ENCODE data around the gene HYLS1. TPM values are rescaled to one million over a fixed set of nuclear protein-coding genes. Genes with fewer than 3 reads are reported as not detected.
A peak's percentile ranks its signal among the peaks of the same experiment; 100 is the strongest.
"Not testable (repeated sequence)": the region's sequence is repeated elsewhere in the genome, so short reads cannot be mapped to it uniquely, and the experiment has no call there.

Gene HYLS1, protein sequence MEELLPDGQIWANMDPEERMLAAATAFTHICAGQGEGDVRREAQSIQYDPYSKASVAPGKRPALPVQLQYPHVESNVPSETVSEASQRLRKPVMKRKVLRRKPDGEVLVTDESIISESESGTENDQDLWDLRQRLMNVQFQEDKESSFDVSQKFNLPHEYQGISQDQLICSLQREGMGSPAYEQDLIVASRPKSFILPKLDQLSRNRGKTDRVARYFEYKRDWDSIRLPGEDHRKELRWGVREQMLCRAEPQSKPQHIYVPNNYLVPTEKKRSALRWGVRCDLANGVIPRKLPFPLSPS
- total RNA-seq = 5.3 TPM
- polyA plus RNA-seq (ENCODE audit: insufficient read depth in 1 of 8, insufficient read length in 8 of 8, low replicate concordance in 1 of 8) = 1 to 10 TPM; 5.0 to 7.4 (median 5.9) TPM
- long read RNA-seq, donor 1, partial matches to known transcripts = 5 of 5 reads
- long read RNA-seq, donor 1, other reads (novel, unspliced or antisense) = 0 of 5 reads
- long read RNA-seq, donor 2, partial matches to known transcripts = 0 of 1 reads
- long read RNA-seq, donor 2, other reads (novel, unspliced or antisense) = 0 of 1 reads
- long read RNA-seq, donor 3, partial matches to known transcripts = 0 of 5 reads
- long read RNA-seq, donor 3, other reads (novel, unspliced or antisense) = 5 of 5 reads
- long read RNA-seq, donor 4, partial matches to known transcripts = 0 of 2 reads
- long read RNA-seq, donor 4, other reads (novel, unspliced or antisense) = 0 of 2 reads
- long read RNA-seq, donor 5, partial matches to known transcripts = 20 of 23 reads
- long read RNA-seq, donor 5, other reads (novel, unspliced or antisense) = 0 of 23 reads
- long read RNA-seq, donor 6, partial matches to known transcripts = 6 of 8 reads
- long read RNA-seq, donor 6, other reads (novel, unspliced or antisense) = 0 of 8 reads
- long read RNA-seq, donor 7, partial matches to known transcripts = 10 of 12 reads
- long read RNA-seq, donor 7, other reads (novel, unspliced or antisense) = 0 of 12 reads
- long read RNA-seq, donor 8 = 0 reads
- long read RNA-seq, donor 9, partial matches to known transcripts = 0 of 4 reads
- long read RNA-seq, donor 9, other reads (novel, unspliced or antisense) = 0 of 4 reads
- long read RNA-seq, donor 10 = 0 reads
- long read RNA-seq, donor 11, partial matches to known transcripts = 0 of 1 reads
- long read RNA-seq, donor 11, other reads (novel, unspliced or antisense) = 0 of 1 reads

DNA sequence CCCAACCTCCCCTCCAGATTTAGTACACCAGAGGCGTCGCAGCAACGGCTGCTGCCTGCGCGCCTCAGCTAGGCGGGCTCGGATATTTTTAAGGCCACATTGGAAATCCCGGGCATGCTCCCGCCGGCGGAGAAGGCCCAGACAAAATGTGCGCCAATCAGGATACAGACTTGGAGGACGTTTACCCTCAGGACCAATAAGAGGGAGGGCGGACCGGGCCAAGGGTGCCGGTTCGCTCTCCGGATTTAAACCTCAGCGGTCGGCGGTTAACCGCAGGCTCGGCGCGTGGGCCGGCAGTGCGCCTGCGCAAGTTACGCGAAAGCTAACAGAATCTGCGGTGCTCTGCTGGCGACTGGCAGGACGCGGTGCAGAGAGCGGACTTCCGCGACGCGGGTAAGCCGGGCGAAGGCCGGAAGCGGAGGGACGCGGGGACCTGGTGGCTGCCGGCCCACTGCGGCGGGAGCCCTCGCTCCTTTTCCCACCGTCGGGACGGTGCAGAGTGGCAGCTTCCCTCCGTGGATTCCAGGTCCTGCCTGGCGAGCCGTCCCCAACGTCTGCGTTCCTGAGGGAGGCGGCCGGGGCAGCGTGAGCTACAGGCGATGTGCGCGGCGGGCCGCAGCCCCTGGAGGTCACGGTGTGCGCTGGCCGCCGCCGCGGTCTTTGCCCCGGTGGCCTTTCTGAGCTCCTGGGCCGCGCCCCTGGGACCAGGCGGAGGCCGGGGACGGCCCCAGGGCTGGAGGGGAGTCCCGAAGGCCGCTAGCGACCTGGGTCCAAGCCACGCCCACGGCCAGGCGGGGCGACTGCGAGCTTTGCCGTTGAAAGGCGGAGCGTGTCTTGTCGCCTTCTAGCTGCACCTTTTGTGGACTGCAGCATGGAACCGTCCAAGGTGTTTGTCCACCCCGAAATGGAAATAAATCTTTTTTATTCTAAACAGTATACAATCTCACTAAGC is at the start of gene HYLS1:
Gene HYLS1, plus strand, starts transcription at position 296 of the 952 bp plus-strand sequence. CDS start 11,701 bp downstream, outside the sequence.
- no peaks in the 10 kb centered on the region for H3K27me3 ChIP-seq (ENCODE audit: control insufficient read depth, insufficient read depth, low read length)
- no peaks in the 10 kb centered on the region for H3K9me3 ChIP-seq (replicated peaks; ENCODE audit: control insufficient read depth, low read depth, low read length)
- peaks cover 1% of the 10 kb centered on the region for H3K36me3 ChIP-seq (ENCODE audit: control insufficient read depth, insufficient read depth, low read length)
- peak within 1 kb of the TSS; percentile 93 for H3K27ac ChIP-seq (ENCODE audit: low read length)
- DNase-seq = peak; percentile 98
- H3K4me1 ChIP-seq (ENCODE audit: control insufficient read depth, insufficient read depth, low read length) = peaks cover 9% of the 10 kb centered on the region
- peak within 1 kb of the TSS; percentile 79 for H3K4me3 ChIP-seq (ENCODE audit: low read length)
- WGBS (ENCODE audit: insufficient coverage) = under 1% methylated on average over 87 of the region's 91 CpGs

DNA sequence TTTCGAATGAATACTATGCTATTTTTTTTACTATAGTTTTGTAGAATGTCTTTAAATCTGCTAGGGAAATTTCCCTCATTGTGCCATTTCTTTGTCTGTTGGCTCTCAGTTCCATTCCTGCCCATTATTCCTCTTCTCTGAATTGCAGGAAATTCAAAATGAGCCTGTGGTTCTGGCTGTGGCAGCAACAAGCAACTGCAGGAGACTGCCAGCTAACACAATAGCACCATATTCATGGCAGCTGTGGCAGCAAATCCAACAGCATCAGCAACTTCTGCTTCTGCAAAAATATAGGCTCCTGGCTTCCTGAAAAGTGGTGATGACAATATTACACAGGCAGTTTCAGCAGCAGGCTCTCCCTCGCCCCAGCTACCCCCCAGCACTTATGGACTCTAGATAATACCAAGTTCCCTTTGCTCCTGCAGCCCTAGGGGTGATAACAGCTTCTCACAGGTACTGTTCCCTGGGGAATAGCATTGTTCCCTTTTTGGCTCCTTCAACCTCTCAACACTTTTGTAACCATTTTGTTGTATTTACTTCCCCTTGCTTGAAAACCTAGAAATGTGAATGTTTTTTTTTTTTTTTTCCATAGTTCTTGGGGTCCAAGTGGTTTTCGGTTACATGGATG is 45.0 kb upstream of the HYLS1 start:
- H3K27me3 ChIP-seq (ENCODE audit: control insufficient read depth, insufficient read depth, low read length) = no peaks in the 10 kb centered on the region
- DNase-seq = peak; percentile 4
- WGBS (ENCODE audit: insufficient coverage) = no CpG with 5 or more reads among the region's 3 CpGs

DNA sequence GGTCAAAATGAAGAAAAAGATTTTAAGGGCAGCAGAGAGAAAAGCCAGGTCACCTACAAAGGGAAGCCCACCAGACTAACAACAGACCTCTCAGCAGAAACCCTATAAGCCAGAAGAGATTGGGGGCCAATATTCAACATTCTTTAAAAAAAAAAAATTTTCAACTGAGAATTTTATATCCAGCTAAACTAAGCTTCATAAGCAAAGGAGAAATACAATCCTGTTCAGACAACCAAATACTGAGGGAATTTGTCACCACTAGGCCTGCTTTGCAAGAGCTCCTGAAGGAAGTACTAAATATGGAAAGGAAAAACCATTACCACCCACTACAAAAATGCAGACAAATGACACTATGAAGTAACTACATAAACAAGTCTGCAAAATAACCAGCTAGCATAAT is 41.3 kb upstream of the HYLS1 start:
- Histone ChIP-seq H3K4me1 (ENCODE audit: control insufficient read depth, insufficient read depth, low read length) (no peaks in the 10 kb centered on the region), H3K9me3 (replicated peaks; ENCODE audit: control insufficient read depth, low read depth, low read length) (peaks cover 14% of the 10 kb centered on the region), H3K27ac (ENCODE audit: low read length) (no peak overlapping the region), H3K4me3 (ENCODE audit: low read length) (no peak overlapping the region), H3K36me3 (ENCODE audit: control insufficient read depth, insufficient read depth, low read length) (no peaks in the 10 kb centered on the region), H3K27me3 (ENCODE audit: control insufficient read depth, insufficient read depth, low read length) (no peaks in the 10 kb centered on the region)
- DNase-seq = no peak

More for the DNA sequence above, 45.0 kb upstream of the HYLS1 start:
- Histone ChIP-seq H3K27ac (ENCODE audit: low read length) (no peak overlapping the region), H3K4me1 (ENCODE audit: control insufficient read depth, insufficient read depth, low read length) (no peaks in the 10 kb centered on the region), H3K36me3 (ENCODE audit: control insufficient read depth, insufficient read depth, low read length) (no peaks in the 10 kb centered on the region), H3K4me3 (ENCODE audit: low read length) (no peak overlapping the region), H3K9me3 (replicated peaks; ENCODE audit: control insufficient read depth, low read depth, low read length) (peaks cover 14% of the 10 kb centered on the region)

DNA sequence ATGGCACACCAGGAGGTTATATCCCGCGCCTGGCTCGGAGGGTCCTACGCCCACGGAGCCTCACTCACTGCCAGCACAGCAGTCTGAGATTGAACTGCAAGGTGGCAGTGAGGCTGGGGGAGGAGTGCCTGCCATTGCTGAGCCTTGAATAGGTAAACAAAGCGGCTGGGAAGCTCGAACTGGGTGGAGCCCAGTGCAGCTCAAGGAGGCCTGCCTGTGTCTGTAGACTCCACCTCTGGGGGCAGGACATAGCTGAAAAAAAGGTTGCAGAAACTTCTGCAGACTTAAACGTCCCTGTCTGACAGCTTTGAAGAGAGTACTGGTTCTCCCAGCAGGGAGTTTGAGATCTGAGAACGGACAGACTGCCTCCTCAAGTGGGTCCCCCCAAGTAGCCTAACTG is 29.8 kb upstream of the HYLS1 start:
- H3K36me3 ChIP-seq (ENCODE audit: control insufficient read depth, insufficient read depth, low read length); DNase-seq; H3K27ac ChIP-seq (ENCODE audit: low read length); H3K4me3 ChIP-seq (ENCODE audit: low read length); H3K27me3 ChIP-seq (ENCODE audit: control insufficient read depth, insufficient read depth, low read length); H3K9me3 ChIP-seq (replicated peaks; ENCODE audit: control insufficient read depth, low read depth, low read length); H3K4me1 ChIP-seq (ENCODE audit: control insufficient read depth, insufficient read depth, low read length): not testable (repeated sequence)
- WGBS (ENCODE audit: insufficient coverage) = 89% methylated on average over 9 of the region's 9 CpGs

DNA sequence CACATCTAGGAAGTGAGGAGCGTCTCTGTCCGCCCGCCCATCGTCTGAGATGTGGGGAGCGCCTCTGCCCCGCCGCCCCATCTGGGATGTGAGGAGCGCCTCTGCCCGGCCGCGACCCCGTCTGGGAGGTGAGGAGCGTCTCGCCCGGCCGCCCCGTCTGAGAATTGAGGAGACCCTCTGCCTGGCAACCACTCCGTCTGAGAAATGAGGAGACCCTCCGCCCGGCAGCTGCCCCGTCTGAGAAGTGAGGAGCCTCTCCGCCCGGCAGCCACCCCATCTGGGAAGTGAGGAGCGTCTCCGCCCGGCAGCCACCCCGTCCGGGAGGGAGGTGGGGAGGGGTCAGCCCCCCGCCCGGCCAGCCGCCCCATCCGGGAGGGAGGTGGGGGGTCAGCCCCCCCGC is 24.7 kb upstream of the HYLS1 start:
- not testable (repeated sequence) for H3K27me3 ChIP-seq (ENCODE audit: control insufficient read depth, insufficient read depth, low read length); DNase-seq; H3K36me3 ChIP-seq (ENCODE audit: control insufficient read depth, insufficient read depth, low read length); H3K4me1 ChIP-seq (ENCODE audit: control insufficient read depth, insufficient read depth, low read length); H3K27ac ChIP-seq (ENCODE audit: low read length); H3K9me3 ChIP-seq (replicated peaks; ENCODE audit: control insufficient read depth, low read depth, low read length); H3K4me3 ChIP-seq (ENCODE audit: low read length)
- WGBS (ENCODE audit: insufficient coverage) = 96% methylated on average over 11 of the region's 33 CpGs

DNA sequence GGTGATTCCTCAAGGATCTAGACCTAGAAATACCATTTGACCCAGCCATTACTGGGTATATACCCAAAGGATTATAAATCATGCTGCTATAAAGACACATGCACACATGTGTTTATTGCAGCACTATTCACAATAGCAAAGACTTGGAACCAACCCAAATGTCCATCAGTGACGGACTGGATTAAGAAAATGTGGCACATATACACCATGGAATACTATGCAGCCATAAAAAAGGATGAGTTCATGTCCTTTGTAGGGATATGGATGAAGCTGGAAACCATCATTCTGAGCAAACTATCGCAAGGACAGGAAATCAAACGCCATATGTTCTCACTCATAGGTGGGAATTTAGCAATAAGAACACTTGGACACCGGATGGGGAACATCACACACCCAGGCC is 22.1 kb upstream of the HYLS1 start:
- H3K27me3 ChIP-seq (ENCODE audit: control insufficient read depth, insufficient read depth, low read length); H3K27ac ChIP-seq (ENCODE audit: low read length); DNase-seq; H3K4me3 ChIP-seq (ENCODE audit: low read length); H3K4me1 ChIP-seq (ENCODE audit: control insufficient read depth, insufficient read depth, low read length); H3K36me3 ChIP-seq (ENCODE audit: control insufficient read depth, insufficient read depth, low read length); H3K9me3 ChIP-seq (replicated peaks; ENCODE audit: control insufficient read depth, low read depth, low read length): not testable (repeated sequence)
- no CpG with 5 or more reads among the region's 4 CpGs for WGBS (ENCODE audit: insufficient coverage)

DNA sequence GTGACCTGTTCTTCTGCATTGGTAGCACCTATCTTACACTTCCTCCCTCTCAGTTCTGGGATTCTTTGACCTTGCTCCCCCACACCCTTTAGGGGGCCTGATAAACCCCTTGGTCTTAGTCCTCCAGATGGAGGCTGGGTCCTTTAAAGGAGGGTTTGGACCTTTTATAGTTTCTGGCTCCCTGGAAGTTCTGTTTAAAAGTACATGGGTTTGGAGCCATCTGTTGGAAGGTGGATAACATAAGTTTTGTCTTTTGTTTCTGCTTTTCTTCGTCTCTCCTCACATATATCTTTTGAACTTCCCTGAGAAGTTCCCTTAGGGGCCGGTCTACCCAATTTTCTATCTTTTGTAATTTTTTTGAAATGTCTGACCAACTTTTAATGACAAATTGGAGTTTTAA is 17.9 kb upstream of the HYLS1 start:
- Histone ChIP-seq H3K9me3 (replicated peaks; ENCODE audit: control insufficient read depth, low read depth, low read length) (peaks cover 2% of the 10 kb centered on the region), H3K4me3 (ENCODE audit: low read length) (no peak overlapping the region), H3K36me3 (ENCODE audit: control insufficient read depth, insufficient read depth, low read length) (no peaks in the 10 kb centered on the region), H3K27ac (ENCODE audit: low read length) (no peak overlapping the region), H3K4me1 (ENCODE audit: control insufficient read depth, insufficient read depth, low read length) (no peaks in the 10 kb centered on the region), H3K27me3 (ENCODE audit: control insufficient read depth, insufficient read depth, low read length) (no peaks in the 10 kb centered on the region)
- WGBS (ENCODE audit: insufficient coverage) = no CpG with 5 or more reads among the region's 2 CpGs
- DNase-seq = no peak

DNA sequence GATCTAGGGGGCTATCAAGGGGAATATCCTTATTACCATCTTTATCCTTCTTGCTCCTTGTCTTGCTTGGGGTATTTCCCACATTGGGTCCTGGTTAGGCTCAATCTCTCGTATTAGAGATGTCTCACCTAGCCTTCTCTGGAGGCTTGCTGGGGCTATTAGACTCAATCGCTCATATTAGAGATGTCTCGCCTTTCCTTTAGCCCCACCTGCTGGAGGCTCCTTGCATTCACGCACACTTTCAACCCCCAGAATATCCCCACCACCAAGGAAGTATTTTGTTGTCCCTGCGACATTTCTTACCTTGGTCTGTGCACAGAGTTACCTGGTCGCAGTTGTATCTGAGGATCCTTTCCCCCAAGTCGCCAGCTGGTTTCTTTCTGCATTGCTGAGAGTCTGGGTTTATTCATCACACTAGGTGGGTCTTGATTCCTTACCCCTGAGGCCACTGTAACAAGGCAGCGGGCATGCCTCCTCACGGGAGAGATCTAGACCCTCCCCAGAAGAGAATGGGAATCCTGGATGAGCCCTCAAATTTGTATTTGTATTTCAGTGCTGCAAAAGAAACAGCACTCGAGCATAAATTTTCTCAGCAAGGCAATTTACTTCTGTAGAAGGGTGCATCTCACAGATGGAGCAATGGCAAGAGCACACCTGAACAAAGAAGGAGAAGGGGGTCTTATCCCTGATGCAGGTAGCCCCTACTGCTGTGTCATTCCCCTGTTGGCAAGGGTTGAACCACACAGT is 15.9 kb upstream of the HYLS1 start:
- 68% methylated on average over 10 of the region's 10 CpGs for WGBS (ENCODE audit: insufficient coverage)
- no peaks in the 10 kb centered on the region for H3K36me3 ChIP-seq (ENCODE audit: control insufficient read depth, insufficient read depth, low read length)
- no peaks in the 10 kb centered on the region for H3K27me3 ChIP-seq (ENCODE audit: control insufficient read depth, insufficient read depth, low read length)
- no peak overlapping the region for H3K27ac ChIP-seq (ENCODE audit: low read length)
- no peaks in the 10 kb centered on the region for H3K9me3 ChIP-seq (replicated peaks; ENCODE audit: control insufficient read depth, low read depth, low read length)
- no peak overlapping the region for H3K4me3 ChIP-seq (ENCODE audit: low read length)
- H3K4me1 ChIP-seq (ENCODE audit: control insufficient read depth, insufficient read depth, low read length) = no peaks in the 10 kb centered on the region
- no peak for DNase-seq

DNA sequence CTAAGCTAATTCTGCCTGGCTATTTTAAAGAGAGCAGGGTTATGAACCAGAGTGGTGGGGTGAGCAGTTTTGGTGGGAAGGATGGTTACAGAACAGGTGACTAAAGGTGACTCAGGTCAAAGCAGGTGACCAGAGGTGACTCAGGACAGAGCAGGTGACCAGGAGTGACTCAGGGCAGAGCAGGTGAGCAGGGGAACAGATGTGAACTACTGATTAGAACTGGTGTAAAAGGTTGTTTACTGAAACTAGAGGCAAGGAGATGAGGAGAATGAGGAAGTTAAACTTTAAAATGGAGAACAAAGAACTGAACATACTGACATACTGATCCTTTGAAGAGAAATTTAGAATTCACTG is 15.4 kb upstream of the HYLS1 start:
- Histone ChIP-seq H3K36me3 (ENCODE audit: control insufficient read depth, insufficient read depth, low read length) (no peaks in the 10 kb centered on the region), H3K9me3 (replicated peaks; ENCODE audit: control insufficient read depth, low read depth, low read length) (no peaks in the 10 kb centered on the region), H3K4me3 (ENCODE audit: low read length) (no peak overlapping the region), H3K27me3 (ENCODE audit: control insufficient read depth, insufficient read depth, low read length) (no peaks in the 10 kb centered on the region), H3K4me1 (ENCODE audit: control insufficient read depth, insufficient read depth, low read length) (no peaks in the 10 kb centered on the region), H3K27ac (ENCODE audit: low read length) (no peak overlapping the region)
- DNase-seq = no peak
